IPS-18a (cell line): ENCODE measurements around the gene FBF1.
"Not testable (repeated sequence)": the region's sequence is repeated elsewhere in the genome, so short reads cannot be mapped to it uniquely, and the experiment has no call there.

Experiments used
- H3K27ac ChIP-seq: one replicate; pipeline ENCODE4 v1.5.1; 2013; ENCODE audit warnings: low read length
- H3K27me3 ChIP-seq: one replicate; pipeline ENCODE4 v1.6.1; 2013; ENCODE audit warnings: mild to moderate bottlenecking, low read length; ENCODE audit not compliant: control insufficient read depth, insufficient read depth
- H3K36me3 ChIP-seq: one replicate; pipeline ENCODE4 v1.6.1; 2013; ENCODE audit warnings: low read depth, low read length; ENCODE audit not compliant: control insufficient read depth
- H3K4me1 ChIP-seq: one replicate; pipeline ENCODE4 v1.6.1; 2013; ENCODE audit warnings: low read depth, low read length; ENCODE audit not compliant: control insufficient read depth
- H3K4me3 ChIP-seq: one replicate; pipeline ENCODE4 v1.5.1; 2013; ENCODE audit warnings: low read length
- H3K9ac ChIP-seq: one replicate; pipeline ENCODE4 v1.6.1; 2013; ENCODE audit warnings: mild to moderate bottlenecking, low read length, moderate library complexity
- H3K9me3 ChIP-seq: one replicate; pipeline ENCODE4 v1.6.1; 2013; ENCODE audit warnings: low read depth, low read length; ENCODE audit not compliant: control insufficient read depth

The FBF1 gene

DNA sequence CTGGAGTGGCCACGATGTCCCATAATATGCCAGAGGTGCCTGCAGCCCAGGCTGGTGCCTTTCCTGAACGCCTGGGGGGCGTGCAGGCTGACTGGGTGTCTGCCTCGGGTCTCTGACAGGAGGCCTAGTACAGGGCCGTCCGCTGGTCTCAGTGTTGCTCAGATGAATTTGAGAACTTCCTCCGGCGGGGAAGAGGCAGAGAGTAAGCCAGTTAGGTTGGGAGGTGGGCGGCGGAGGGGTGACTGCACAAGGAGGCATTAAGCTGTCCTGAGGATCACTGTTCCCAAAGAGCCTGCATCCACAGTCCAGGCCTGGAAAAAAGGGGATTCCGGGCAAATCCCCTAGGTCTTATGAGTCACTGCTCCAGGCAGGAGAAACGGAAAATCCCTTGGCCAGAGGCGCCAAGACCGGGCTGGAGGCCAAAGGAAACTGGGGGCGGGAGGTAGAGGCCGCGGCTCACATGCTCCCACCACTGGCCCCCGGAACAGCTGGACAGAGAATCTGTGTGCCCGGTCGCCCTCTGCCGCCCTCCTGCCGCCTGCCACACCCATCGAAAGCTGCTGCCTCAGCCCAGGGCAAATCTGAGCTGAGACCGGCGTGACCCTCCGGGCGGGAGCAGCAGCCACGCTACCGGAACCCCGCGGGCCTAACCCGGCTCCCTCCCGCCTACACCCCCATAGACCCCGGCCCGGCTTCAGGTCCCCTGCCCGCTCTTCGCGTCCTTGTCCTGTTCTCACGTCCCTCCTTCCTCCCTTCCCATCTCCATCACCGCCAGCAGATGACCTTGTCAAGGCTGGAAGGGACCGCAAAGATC is 63.7 kb downstream of the FBF1 start:
- Histone ChIP-seq H3K27me3 (peaks cover 38% of the 10 kb centered on the region), H3K36me3 (no peaks in the 10 kb centered on the region), H3K4me3 (peak overlapping the region; percentile 63), H3K4me1 (no peaks in the 10 kb centered on the region), H3K27ac (no peak overlapping the region), H3K9me3 (no peaks in the 10 kb centered on the region), H3K9ac (no peak overlapping the region)

GRCh38 chr17:75876190-75876937 is 64.5 kb downstream of the FBF1 start:
- Histone ChIP-seq H3K9me3 (no peaks in the 10 kb centered on the region), H3K9ac (no peak overlapping the region), H3K36me3 (no peaks in the 10 kb centered on the region), H3K27me3 (peaks cover 38% of the 10 kb centered on the region), H3K27ac (no peak overlapping the region), H3K4me3 (no peak overlapping the region), H3K4me1 (no peaks in the 10 kb centered on the region)

DNA sequence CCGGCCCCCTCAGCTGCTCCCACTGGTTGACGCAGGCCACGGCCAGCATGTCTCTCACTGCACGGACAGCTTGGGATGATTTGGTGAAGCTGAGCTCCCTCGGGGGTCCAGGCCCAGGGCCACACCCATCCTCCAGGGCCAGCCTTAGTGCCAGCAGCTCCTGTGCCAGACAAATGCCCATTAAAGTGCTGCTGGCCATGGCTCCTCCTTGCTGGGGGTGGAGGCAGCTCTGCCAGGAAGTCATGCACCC is 65.0 kb downstream of the FBF1 start:
- H3K4me3 ChIP-seq = no peak overlapping the region
- H3K9me3 ChIP-seq = no peaks in the 10 kb centered on the region
- peaks cover 38% of the 10 kb centered on the region for H3K27me3 ChIP-seq
- H3K9ac ChIP-seq = no peak overlapping the region
- H3K4me1 ChIP-seq = no peaks in the 10 kb centered on the region
- H3K27ac ChIP-seq = no peak overlapping the region
- no peaks in the 10 kb centered on the region for H3K36me3 ChIP-seq

DNA sequence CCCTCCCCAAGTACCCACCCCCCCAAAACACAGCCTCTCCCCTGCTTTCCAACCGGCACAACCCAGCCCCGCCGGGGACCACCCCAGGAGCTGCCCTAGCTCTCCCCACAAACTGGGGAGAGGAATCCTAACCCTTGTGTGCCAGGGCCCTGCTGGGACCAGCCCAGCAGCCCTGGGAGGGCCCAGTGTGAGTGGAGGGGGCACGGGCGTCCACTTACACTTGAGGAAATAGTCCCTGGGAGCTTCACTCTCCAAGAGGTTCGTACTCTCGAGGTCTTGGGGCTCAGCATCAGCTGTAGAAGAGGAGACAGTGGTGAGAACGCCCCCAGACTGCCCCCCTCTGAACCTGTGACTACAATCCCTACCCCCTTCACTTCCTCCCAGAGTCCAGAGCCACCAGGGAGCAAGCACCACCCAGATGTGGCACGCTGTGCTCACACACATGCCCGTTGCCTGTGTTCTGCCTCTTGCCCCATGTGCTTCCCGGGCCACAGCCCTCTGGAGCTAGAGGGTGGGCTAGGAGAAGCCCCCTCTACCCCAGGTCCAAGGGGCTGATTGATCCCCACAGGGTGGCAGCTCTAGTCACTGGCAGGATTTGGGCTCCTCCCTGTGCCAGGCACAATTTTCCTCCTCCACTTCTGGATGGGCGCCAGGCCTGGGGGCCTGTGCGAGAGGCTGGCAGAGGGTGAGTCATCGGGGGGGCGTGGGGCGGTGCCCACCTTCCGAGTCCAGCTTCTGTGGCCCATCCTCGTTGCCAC is 65.5 kb downstream of the FBF1 start:
- H3K36me3 ChIP-seq = no peaks in the 10 kb centered on the region

GRCh38 chr17:75874323-75875181 is 66.3 kb downstream of the FBF1 start:
- H3K9me3 ChIP-seq = no peaks in the 10 kb centered on the region
- no peak overlapping the region for H3K27ac ChIP-seq
- H3K4me3 ChIP-seq = no peak overlapping the region
- no peaks in the 10 kb centered on the region for H3K36me3 ChIP-seq
- H3K27me3 ChIP-seq = peaks cover 37% of the 10 kb centered on the region
- H3K4me1 ChIP-seq = no peaks in the 10 kb centered on the region
- H3K9ac ChIP-seq = no peak overlapping the region

More for the DNA sequence above, 65.5 kb downstream of the FBF1 start:
- H3K4me3 ChIP-seq = no peak overlapping the region
- H3K27ac ChIP-seq = no peak overlapping the region
- H3K9ac ChIP-seq = no peak overlapping the region
- H3K4me1 ChIP-seq = no peaks in the 10 kb centered on the region
- H3K9me3 ChIP-seq = no peaks in the 10 kb centered on the region
- H3K27me3 ChIP-seq = peaks cover 38% of the 10 kb centered on the region

DNA sequence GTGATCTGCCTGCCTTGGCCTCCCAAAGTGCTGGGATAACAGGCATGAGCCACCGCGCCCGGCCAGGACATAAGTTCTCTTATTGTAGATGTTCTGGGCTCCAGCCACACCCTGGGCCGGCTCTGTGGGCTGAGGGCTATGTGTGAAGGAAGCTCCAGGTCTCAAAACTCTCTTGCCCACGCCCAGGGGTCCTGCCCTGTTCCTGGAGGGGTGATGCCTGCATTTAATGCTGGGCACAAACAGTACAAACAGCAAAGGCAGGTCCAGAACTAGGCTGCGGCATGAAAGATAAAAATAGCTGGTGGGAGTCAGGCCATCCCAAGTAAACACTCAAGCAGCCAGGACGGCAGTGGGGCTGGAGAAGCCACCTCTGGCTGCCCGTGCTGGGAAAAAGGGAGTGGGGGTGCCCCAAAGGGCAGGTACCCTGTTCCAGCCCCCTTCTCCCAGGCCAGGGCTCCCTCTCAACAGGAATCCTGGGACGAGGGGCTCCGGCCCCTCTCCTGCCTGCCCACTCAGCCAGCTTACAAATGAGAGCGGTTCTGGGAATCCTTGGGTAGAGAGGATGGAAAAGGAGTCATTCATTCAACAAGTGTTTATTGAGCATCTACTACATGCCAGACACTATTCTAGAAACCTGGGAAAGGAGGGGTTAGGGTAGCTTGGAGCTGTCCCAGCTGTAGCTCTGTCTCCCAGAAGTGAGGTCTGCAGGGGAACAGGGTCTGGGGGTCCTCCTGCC is 67.1 kb downstream of the FBF1 start:
- no peak overlapping the region for H3K27ac ChIP-seq
- H3K36me3 ChIP-seq = no peaks in the 10 kb centered on the region
- H3K4me1 ChIP-seq = no peaks in the 10 kb centered on the region
- H3K9ac ChIP-seq = no peak overlapping the region
- peaks cover 29% of the 10 kb centered on the region for H3K27me3 ChIP-seq
- no peak overlapping the region for H3K4me3 ChIP-seq
- no peaks in the 10 kb centered on the region for H3K9me3 ChIP-seq

GRCh38 chr17:75872434-75873351 is 68.1 kb downstream of the FBF1 start:
- H3K9ac ChIP-seq = no peak overlapping the region
- no peaks in the 10 kb centered on the region for H3K36me3 ChIP-seq
- H3K9me3 ChIP-seq = no peaks in the 10 kb centered on the region
- peaks cover 19% of the 10 kb centered on the region for H3K27me3 ChIP-seq
- no peak overlapping the region for H3K4me3 ChIP-seq
- no peaks in the 10 kb centered on the region for H3K4me1 ChIP-seq
- no peak overlapping the region for H3K27ac ChIP-seq

GRCh38 chr17:75870228-75870627 is 70.6 kb downstream of the FBF1 start:
- not testable (repeated sequence) for H3K27me3 ChIP-seq, H3K36me3 ChIP-seq, H3K4me1 ChIP-seq, H3K27ac ChIP-seq, H3K9ac ChIP-seq, H3K4me3 ChIP-seq, H3K9me3 ChIP-seq

DNA sequence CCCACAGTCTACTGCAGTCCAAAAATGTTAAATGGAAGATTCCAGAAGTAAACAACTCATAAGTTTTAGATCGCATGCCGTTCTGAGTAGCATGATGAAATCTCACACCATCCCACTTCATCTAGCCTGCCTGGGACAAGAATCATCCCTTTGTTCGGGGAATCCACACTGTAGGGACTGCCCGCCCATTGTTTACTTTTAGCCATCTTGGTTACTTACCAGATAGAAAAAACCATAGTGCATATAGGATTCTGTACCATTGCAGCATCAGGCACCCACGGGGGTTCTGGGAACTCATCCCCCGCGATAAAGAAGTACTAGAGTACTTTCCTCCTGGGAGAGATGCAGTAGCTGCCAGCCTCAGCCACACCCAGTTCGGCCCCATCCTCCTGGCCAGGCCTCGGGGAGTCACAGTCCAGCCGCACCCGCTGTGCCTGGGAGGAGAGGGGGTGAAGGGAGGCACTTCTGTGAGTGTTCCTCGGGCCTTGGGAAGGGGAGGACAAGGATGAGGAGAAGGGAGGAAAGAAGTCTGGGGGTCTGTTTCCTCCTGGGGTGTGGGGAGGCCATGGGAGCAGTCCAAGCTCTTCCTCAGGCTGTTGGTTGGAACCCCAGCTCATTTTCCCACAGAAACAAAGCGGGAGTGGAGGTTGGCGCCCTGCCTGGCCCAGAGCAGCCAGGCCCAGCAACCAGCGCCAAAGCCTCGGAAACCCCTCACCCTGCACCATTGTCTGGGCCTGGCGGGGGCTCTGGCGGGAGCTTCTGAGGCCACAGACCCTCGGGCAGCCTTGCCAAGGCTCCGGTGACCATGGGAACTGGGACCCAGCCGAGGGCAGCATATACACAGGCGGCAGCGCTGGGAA is 71.3 kb downstream of the FBF1 start:
- no peaks in the 10 kb centered on the region for H3K27me3 ChIP-seq
- H3K4me3 ChIP-seq = no peak overlapping the region
- H3K36me3 ChIP-seq = no peaks in the 10 kb centered on the region
- H3K4me1 ChIP-seq = no peaks in the 10 kb centered on the region
- H3K9ac ChIP-seq = no peak overlapping the region
- H3K9me3 ChIP-seq = no peaks in the 10 kb centered on the region
- no peak overlapping the region for H3K27ac ChIP-seq
